Keratinocyte (primary cell): ENCODE measurements around the gene HIPK4. TPM values are rescaled to one million over a fixed set of nuclear protein-coding genes. Genes with fewer than 3 reads are reported as not detected.

Source experiments
- DNase-seq: peaks from one replicate; pipeline ENCODE4 v3.0.0-alpha.2; 2011; ENCODE audit warnings: low read depth, missing footprints, low spot score
- FAIRE-seq: peaks from 2 replicates; lab custom pipeline; 2011; peaks lifted over from hg19 to GRCh38; lab: Jason Lieb, UNC
- H2AFZ ChIP-seq: 2 replicates; pipeline ENCODE4 v1.6.0; 2012; ENCODE audit warnings: low read length, control low read depth, inconsistent platforms; ENCODE audit not compliant: control insufficient read depth
- H3K27ac ChIP-seq: 2 replicates; pipeline ENCODE4 v1.5.1; 2011; ENCODE audit warnings: low read length; ENCODE audit not compliant: control insufficient read depth, insufficient read depth
- H3K27me3 ChIP-seq: 3 replicates; pipeline ENCODE4 v1.6.0; 2011; ENCODE audit warnings: low read length; ENCODE audit not compliant: control insufficient read depth, insufficient read depth; ENCODE audit errors: extremely low read depth
- H3K36me3 ChIP-seq, 2 experiments: 2 replicates in 1 of 2; 3 replicates in 1 of 2; pipeline ENCODE4 v1.5.1; 2011; ENCODE audit warnings: low read length in 2 of 2, mild to moderate bottlenecking in 1 of 2; ENCODE audit not compliant: control insufficient read depth in 2 of 2, insufficient read depth in 2 of 2; ENCODE audit errors: extremely low read depth in 1 of 2
- H3K4me1 ChIP-seq: 3 replicates; pipeline ENCODE4 v1.5.1; 2011; ENCODE audit warnings: low read length; ENCODE audit not compliant: control insufficient read depth, insufficient read depth; ENCODE audit errors: extremely low read depth
- H3K4me2 ChIP-seq: 3 replicates; pipeline ENCODE4 v1.6.0; 2011; ENCODE audit warnings: low read depth, low read length; ENCODE audit not compliant: control insufficient read depth, insufficient read depth; ENCODE audit errors: extremely low read depth
- H3K4me3 ChIP-seq, 3 experiments: fragments of 200-600 bp in 1 of 3; sonication (generic) in 1 of 3; 2 replicates in 2 of 3; 3 replicates in 1 of 3; pipeline ENCODE4 v1.5.1; 2011 to 2016; ENCODE audit warnings: low read length in 3 of 3, mild to moderate bottlenecking in 3 of 3, control low read depth in 2 of 3, inconsistent platforms in 1 of 3, low read depth in 1 of 3, mixed read lengths in 1 of 3, mixed run types in 1 of 3, moderate library complexity in 1 of 3; ENCODE audit not compliant: control insufficient read depth in 2 of 3, insufficient read depth in 2 of 3; ENCODE audit errors: extremely low read depth in 1 of 3
- H3K79me2 ChIP-seq: 2 replicates; pipeline ENCODE4 v1.6.0; 2012; ENCODE audit warnings: low read length; ENCODE audit not compliant: control insufficient read depth, insufficient read depth
- H3K9ac ChIP-seq: 3 replicates; pipeline ENCODE4 v1.6.0; 2011; ENCODE audit warnings: low read length; ENCODE audit not compliant: control insufficient read depth, insufficient read depth; ENCODE audit errors: extremely low read depth
- H3K9me1 ChIP-seq: 3 replicates; pipeline ENCODE4 v1.6.0; 2011; ENCODE audit warnings: low read length; ENCODE audit not compliant: control insufficient read depth, insufficient read depth; ENCODE audit errors: extremely low read depth
- H3K9me3 ChIP-seq: 2 replicates; pipeline ENCODE4 v1.5.1; 2012; ENCODE audit warnings: low read depth, low read length; ENCODE audit not compliant: control insufficient read depth
- H4K20me1 ChIP-seq: 3 replicates; pipeline ENCODE4 v1.6.0; 2011; ENCODE audit warnings: low read length; ENCODE audit not compliant: control insufficient read depth, insufficient read depth; ENCODE audit errors: extremely low read depth
- EZH2 ChIP-seq: IDR thresholded peaks from one replicate; pipeline ENCODE4 v1.6.1; 2012; ENCODE audit warnings: inconsistent platforms, mild to moderate bottlenecking, low read length, moderate library complexity
- dilution Hi-C: fragments of 300-500 bp; cut with MboI; formaldehyde crosslinking; loops from one replicate; pipeline ENCODE4 v1.7.0; 2020; ENCODE audit warnings: low sequenced_read_pairs; ENCODE audit not compliant: extremely low pct_ligation_motif_present
- polyA plus RNA-seq, 5 experiments: library from polyadenylated mRNA; depleted of rRNA in 3 of 5; stranded (reverse) in 3 of 5; stranded (forward) in 1 of 5; unstranded in 1 of 5; fragments of >200 nt; gene quantifications; 1 replicate in 1 of 5; 2 replicates in 3 of 5; 3 replicates in 1 of 5; pipeline versions ENCODE4 v1.2.1 to v1.2.3, GENCODE V29; 2011 to 2012; ENCODE audit warnings: missing spikeins in 2 of 5, low read depth in 1 of 5, low replicate concordance in 1 of 5
- TF ChIP-seq, protein P1 (sequence below), 3 experiments: IDR thresholded peaks in 1 of 3; conservative IDR thresholded peaks in 1 of 3; optimal IDR thresholded peaks in 1 of 3; 2 replicates in 2 of 3; 3 replicates in 1 of 3; pipeline versions ENCODE3 to v1.5.1; 2011; ENCODE audit warnings: low read length in 3 of 3, mild to moderate bottlenecking in 3 of 3, moderate library complexity in 2 of 3, control low read depth in 1 of 3, inconsistent platforms in 1 of 3; ENCODE audit not compliant: insufficient read depth in 2 of 3; ENCODE audit errors: extremely low read depth in 1 of 3

The HIPK4 gene
- polyA plus RNA-seq, 1 donor (not counting 4 experiments of a cell fraction or from before 2014, with no cell fraction given): 0.03 TPM

GRCh38 chr19:40381321-40381720 lies 8.7 kb downstream of the HIPK4 start:
- no peak overlapping the region for H3K9ac ChIP-seq
- FAIRE-seq (no peak), DNase-seq (no peak)
- dilution Hi-C loops: no loop called here
- no peaks in the 10 kb centered on the region for H3K27me3 ChIP-seq
- TF ChIP-seq, protein P1, sequence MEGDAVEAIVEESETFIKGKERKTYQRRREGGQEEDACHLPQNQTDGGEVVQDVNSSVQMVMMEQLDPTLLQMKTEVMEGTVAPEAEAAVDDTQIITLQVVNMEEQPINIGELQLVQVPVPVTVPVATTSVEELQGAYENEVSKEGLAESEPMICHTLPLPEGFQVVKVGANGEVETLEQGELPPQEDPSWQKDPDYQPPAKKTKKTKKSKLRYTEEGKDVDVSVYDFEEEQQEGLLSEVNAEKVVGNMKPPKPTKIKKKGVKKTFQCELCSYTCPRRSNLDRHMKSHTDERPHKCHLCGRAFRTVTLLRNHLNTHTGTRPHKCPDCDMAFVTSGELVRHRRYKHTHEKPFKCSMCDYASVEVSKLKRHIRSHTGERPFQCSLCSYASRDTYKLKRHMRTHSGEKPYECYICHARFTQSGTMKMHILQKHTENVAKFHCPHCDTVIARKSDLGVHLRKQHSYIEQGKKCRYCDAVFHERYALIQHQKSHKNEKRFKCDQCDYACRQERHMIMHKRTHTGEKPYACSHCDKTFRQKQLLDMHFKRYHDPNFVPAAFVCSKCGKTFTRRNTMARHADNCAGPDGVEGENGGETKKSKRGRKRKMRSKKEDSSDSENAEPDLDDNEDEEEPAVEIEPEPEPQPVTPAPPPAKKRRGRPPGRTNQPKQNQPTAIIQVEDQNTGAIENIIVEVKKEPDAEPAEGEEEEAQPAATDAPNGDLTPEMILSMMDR (optimal IDR thresholded peaks at IDR 0.05 in 1 of 3, IDR thresholded peaks at IDR 0.05 in 1 of 3, conservative IDR thresholded peaks at IDR 0.05 in 1 of 3; ENCODE audit: extremely low read depth in 1 of 3, insufficient read depth in 2 of 3, low read length in 3 of 3): no peak
- no peak for TF ChIP-seq EZH2
- no peak overlapping the region for H2AFZ ChIP-seq
- peaks cover 0 to 7% of the 10 kb centered on the region in 2 experiments for H3K36me3 ChIP-seq
- no peaks in the 10 kb centered on the region for H3K9me3 ChIP-seq
- no peaks in the 10 kb centered on the region for H3K9me1 ChIP-seq
- no peaks in the 10 kb centered on the region for H4K20me1 ChIP-seq
- no peak overlapping the region for H3K4me3 ChIP-seq
- H3K79me2 ChIP-seq: no peaks in the 10 kb centered on the region
- H3K27ac ChIP-seq: no peak overlapping the region
- no peaks in the 10 kb centered on the region for H3K4me1 ChIP-seq
- no peak overlapping the region for H3K4me2 ChIP-seq

- Histone ChIP-seq H3K4me3 (no peak overlapping the region), H3K27ac (no peak overlapping the region), H3K9me3 (no peaks in the 10 kb centered on the region), H4K20me1 (no peaks in the 10 kb centered on the region), H2AFZ (no peak overlapping the region), H3K9me1 (no peaks in the 10 kb centered on the region), H3K27me3 (no peaks in the 10 kb centered on the region), H3K9ac (no peak overlapping the region), H3K79me2 (no peaks in the 10 kb centered on the region), H3K36me3 (peaks cover 0 to 7% of the 10 kb centered on the region in 2 experiments), H3K4me1 (no peaks in the 10 kb centered on the region), H3K4me2 (no peak overlapping the region)
- TF ChIP-seq EZH2: no peak
- TF ChIP-seq, protein P1 (optimal IDR thresholded peaks at IDR 0.05 in 1 of 3, IDR thresholded peaks at IDR 0.05 in 1 of 3, conservative IDR thresholded peaks at IDR 0.05 in 1 of 3; ENCODE audit: extremely low read depth in 1 of 3, insufficient read depth in 2 of 3, low read length in 3 of 3): no peak
- no peak for DNase-seq
- no peak for FAIRE-seq
- dilution Hi-C loops: no loop called here
Observed at GRCh38 chr19:40380199-40381037, 9.6 kb downstream of the HIPK4 start.
